GM19240 (cell line): ENCODE data around the gene EML3.
"Not testable (repeated sequence)": the region's sequence is repeated elsewhere in the genome, so short reads cannot be mapped to it uniquely, and the experiment has no call there.

Experiments used
- DNase-seq: peaks from one replicate; pipeline ENCODE4 v3.0.0; 2011; ENCODE audit warnings: low spot score; ENCODE audit not compliant: insufficient read length

EML3 gene

DNA sequence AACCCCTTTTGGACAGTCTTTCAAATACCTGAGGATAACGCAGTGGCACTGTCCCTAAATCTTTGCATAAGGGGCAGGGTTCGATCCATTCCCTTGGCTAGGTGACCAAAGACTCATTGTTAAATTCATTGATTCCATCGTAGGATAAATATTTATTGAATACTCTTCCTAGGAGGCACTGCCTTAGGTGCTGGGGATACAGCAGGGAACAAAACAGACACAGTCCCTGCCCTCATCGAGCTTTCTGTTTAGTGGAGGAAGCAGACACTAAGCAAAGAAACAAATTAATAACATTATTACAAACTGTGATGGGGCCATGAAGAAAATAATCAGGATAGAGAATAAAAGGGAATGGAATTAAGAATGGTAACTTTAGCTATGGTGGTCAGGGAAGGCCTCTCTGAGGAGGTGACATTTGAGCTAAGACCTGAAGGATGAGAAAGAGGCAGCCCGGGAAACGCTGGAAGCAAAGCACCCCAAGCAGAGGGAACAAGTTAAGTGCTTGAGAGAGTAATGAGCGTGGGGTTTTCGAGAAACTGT lies 8.5 kb upstream of the EML3 start:
- DNase-seq = no peak

DNA sequence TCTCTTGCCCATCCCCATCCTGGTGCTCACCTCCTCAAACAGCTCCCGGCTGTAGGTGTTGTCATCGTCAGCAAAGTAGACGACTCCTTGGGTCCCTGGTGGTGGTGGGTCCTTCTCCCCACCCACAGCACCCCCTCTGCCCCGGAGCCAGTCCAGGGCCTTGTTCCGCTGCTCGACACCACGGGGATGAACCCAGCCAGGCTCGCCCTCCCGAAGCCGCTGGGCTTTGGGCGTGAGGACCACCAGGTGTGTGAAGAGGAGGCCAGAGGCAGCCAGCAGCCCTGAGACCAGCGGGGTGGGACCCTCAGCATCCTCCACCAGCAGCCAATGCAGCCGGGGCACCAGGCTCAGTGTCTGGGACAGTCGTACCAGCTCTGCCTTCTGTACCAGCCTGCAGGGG lies 4.4 kb upstream of the EML3 start:
- not testable (repeated sequence) for DNase-seq

DNA sequence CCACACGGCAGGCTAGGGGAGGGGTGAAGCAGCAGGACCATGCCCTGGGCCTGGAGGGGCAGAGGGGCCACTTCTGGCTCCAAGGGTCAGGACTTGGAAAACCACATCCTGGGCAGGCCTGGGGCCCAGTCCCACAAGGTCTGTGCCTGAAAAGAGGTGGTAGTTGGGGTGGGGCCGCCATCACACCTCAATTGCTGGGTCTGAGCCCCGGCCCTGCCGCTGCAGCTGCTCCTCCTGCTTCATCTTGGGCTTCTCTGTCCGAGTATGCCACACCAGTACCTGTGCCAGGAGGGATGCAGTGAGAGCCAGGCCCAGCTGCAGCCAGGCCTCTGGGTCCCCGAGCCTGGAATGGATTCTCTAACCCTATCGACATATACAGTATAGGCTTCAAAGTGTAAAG lies 2.9 kb upstream of the EML3 start:
- DNase-seq = no peak

DNA sequence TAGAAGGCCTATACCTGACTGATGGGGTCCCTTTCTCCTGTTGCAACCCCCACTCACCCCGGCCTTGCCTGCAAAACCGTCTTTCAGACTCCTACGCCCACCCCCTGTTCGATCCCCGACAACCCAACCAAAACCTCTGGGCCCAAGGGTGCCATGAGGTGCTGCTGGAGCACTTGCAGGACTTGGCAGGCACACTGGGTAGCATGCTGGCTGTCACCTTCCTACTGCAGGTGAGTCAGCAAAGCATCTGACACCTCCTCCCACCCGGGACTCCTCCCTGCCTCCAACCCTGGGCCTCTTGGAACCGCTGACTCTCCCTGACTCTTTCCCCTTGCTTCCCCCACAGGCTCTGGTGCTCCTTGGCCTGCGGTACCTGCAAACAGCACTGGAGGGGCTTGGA lies 1.7 kb upstream of the EML3 start:
- DNase-seq = no peak

DNA sequence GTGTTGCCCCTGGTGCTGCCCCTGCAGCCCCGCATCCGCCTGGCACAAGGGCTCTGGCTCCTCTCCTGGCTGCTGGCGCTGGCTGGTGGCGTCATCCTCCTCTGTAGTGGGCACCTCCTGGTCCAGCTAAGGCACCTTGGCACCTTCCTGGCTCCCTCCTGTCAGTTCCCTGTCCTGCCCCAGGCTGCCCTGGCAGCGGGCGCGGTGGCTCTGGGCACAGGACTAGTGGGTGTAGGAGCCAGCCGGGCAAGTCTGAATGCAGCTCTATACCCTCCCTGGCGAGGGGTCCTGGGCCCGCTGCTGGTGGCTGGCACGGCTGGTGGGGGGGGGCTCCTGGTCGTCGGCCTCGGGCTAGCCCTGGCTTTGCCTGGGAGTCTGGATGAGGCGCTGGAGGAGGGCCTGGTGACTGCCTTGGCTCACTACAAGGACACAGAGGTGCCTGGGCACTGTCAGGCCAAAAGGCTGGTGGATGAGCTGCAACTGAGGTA lies 760 bp upstream of the EML3 start:
- no peak for DNase-seq

DNA sequence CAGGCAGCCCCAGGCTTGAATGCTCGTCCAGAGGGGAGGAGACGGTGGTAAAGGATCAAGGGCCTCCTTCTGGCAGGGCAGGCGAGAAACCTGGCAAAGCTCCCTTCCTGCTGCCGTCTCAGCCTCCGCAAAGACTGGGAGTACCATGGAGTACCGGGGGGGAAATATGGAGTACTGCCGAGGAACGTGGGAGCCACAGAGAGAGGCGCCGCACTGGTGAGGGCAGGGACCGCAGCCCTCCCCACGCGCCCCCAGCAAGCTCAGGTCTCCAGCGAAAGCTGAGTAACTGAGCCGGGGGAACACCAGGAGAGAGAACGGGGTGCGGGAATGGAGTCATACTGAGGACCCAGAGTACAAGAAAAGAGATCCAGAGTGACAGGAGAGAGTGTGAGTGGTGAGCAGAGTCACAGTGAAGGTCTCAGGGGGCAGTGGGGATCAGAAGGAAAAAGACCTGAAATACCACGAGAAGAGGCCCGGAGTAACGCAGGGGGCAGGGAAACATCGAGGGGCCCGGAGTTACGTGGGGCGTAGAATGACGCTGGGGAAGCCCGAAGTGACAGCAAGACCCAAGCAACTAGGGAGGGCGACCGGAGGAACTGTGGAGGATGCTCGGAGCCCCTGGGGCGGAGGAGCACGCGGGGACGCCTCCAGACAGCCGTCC lies 740 bp downstream of the EML3 start:
- peak; percentile 36 for DNase-seq

DNA sequence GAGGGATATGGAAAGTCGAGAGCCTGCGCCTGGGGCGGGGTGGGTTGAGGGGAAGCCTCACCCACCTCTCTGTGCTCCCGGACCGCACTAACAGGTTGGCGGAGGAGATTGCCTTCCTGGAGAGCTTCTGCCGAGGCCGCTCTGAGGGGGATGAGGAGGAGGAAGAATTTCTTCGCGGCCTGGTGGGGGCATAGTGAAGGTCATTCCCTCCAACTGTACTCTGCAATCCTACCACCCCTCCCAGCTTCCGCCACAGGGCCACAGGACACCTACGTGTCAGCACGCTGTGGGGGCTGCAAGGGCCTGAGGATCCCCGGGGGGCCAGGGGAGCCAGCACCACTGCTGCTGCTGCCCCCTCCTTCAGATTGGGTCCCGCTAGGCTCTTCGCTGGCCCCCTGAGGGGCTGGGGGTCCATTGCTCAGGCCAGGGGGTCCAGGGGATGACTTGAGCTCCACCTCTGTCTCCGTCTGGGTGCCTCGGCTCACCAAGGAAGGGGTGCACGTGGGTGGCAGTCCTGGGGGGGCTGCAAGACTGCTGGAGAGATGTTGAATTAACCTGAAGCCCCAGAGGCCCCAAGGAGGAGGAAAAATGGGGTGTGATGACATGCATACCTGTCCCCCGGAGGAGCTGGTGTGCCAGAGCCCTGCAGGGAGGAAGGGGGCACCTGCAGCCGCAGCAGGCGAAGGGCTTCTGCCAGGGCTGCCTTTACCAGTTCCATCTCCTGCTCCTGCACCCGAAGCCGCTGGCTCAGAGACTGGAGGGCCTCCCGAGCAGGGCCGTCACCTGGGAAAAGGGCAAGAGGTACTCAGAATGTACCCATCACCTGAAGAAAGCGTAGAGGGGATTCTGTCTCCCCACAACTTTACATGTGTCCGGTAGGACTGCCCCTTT lies 1.5 kb downstream of the EML3 start:
- no peak for DNase-seq

DNA sequence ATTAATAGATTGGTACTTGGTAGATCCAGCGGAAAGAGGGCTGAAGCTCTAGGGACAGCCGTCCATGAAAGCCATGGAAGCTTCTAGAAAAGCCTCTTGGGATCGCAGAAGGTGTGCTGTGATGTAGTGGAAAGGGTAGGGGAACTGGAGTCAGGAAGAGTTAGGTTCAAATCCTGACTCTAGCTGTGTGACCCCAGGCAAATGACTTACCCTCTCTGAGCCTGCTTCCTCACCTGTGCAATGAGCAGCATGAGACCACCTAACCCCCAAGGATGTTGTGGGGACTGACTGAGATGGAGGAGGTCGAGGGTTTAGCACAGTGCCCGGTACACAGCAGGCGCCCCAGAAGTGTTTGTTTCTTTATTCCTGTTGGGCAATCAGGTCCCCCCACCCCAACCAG lies 2.2 kb downstream of the EML3 start:
- no peak for DNase-seq

DNA sequence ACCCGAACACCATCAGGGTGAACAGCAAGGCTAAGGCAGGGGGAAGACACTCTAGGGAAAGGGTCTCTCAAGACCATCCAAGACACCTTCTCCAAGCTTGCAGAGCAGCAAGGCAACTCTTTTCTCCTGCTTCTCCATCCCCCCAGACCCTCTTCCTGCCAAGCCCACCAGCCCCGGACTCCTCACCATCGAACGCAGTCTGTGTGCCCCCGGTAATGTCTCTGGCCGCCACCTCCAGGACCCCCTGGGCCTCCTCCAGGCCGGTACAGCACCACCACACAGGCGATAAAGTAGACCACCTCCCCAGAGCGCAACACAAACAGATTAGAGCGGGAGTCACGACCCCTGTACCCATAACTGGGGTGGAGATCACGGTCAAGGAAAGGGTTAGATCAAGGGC lies 3.8 kb downstream of the EML3 start:
- DNase-seq = no peak

DNA sequence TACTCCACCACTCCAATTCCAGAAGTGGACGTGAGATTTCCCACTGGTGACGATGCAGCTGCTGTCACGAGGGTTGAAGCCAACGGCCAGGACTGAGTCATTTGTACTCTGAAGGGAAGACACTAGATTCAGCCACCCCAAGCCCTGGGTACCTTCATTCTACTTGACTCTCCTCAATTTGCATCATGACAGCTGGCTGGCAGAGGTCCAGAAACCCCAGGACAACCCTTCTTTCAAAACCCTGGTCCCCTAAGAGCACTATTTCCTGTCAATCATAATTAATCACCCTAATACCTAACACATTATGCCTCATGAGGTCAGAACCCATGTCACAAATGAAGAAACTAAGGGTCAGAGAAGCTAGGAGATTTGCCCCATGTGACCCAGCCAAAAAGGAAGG lies 4.9 kb downstream of the EML3 start:
- no peak for DNase-seq

DNA sequence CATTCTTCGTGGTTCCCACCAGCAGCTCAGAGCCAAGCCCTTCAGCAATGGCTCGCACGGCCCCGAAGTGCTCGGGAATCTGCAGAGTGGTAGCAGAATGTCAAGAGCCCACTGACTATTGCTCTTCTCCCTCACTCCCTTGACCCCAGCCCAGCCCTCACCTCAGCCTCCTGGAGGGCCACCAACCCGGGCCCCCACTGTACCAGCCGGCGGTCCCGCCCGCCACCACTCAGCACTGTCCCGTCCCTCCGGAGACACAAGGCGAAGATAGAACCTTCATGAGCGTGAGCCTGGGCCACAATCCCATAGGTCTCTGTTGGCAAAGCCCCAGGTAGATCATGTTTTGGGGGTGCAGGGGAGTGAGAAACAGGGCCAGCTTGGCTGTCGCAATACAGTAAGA lies 6.7 kb downstream of the EML3 start:
- no peak for DNase-seq

DNA sequence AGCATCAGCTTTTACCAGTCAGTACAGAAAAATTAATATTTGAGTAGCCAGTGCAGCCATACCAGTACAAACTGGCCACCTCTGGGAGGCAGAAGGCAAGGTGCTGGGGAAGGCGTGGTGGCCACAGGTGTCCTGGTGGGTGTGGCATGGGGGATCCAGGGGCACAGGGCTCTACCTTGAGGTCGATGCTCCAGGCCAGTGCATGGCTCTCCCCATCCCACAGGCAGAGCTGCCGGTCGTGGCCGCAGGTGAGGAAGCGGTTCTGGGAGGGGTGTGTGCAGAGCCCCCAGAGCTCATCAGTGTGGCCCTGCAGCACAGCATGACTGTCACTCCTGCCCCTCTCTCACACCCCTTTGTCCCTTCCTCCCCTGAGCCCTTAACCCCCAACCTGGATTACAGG lies 7.1 kb downstream of the EML3 start:
- DNase-seq = no peak

DNA sequence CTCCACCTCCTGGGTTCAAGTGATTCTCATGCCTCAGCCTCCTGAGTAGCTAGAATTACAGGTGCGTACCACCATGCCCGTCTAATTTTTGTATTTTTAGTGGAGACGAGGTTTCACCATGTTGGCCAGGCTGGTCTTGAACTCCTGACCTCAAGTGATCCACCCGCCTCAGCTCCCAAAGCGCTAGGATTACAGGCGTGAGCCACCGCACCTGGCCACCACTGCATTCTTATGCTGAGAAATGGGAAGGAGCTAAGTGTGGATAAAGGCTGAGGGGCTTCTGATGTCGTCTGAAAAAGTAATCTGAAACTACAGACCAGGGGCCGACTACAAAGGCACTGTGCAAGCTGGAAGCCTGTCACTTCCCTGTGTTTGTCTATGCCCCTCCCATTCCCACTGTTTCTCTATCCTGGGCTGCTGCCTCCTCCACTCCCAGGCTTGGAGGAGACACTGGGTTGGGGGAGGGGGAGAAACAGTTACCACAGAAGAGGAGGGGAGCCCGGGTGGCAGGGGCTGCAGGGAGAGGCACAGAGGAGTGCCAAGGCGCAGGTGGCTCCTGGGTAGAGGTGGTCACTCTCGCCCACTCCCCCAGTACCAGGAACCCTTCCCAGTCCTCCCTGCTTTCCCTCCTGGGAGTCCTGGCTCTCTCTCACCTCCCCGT lies 8.0 kb downstream of the EML3 start:
- no peak for DNase-seq

DNA sequence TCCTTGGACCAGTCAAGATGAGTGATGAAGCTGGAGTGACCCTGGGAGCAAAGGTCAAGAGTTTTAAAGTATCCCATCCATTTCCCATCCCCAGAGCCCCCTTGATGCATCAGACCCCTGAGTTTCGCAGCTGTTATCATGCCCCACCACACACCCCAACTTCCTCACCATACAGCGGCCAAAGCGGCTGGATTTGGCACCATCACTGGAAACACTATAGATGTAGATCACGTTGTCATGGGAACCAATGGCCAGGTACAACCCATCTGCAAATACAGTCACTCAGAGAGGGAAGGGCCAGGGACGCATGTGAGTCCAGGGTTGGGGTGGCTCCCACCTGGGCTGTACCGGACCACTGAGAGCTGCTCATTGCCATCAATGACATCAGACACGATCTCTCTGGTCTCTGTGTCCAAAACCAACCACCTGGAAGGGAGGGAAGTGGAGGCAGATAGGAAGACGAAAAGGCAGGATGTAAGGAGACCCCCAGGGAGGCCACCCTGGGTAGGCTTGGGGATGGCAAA lies 8.7 kb downstream of the EML3 start:
- DNase-seq = no peak

DNA sequence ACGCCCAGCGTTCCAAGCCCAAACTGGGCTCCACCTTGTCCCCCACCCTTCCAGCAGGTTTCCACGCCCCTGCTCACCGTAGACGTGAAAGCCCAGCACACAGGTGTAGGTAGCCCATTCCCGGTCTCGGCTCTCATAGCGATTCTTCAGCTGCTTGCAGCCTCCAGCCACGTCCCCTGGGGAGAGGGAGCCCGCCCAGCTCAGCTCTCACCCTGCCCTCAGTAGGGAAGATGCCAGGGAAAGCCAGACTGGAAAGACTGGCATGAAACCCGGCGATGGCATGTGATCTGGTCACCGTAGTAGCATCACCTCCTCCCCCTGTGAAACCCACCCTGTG lies 9.5 kb downstream of the EML3 start:
- DNase-seq = no peak

DNA sequence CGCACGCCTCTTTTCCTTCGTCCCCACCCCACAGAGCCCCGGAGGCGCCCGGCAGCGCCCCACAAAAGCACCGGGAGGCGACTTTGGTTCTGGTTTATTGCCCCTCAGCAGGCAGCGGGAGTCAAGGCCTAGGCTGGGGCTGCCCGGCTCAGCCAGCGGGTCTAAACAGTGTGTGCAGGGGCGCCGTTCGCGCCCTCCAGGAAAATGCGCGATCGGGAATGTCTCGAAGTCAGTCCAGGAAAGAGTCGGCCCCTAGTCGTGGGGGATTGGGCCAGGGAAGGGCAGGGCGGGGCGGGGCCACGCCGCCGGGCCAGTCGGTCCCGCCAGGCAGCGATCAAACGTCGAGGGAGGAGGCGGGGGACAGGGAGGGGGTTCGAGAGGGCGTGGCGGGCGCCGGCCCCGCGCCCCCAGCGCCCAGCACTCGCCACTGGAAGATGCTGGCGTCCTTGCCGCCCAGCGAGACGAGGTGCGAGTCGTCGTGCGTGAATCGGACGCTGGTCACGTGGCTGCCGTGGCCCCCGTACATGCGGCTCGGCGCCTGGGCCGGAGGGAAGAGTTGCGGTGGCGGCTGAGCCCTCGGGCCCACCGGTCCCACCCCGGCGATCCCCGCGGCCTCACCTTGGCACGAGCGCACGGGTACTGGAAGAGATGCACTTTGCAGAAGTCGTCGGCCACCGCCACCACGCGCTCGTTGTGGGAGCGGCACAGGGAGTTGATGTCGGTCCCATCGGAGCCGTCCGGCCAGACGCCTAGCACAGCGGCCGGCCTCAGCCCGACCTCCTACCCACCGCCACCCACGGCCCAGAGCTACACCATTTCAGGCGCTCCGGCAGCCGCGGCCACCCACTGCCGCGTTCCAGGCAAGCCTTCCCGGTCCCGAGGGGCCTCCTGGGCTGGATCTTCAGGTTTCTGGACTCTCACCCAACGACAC lies 10.2 kb downstream of the EML3 start:
- DNase-seq = no peak

DNA sequence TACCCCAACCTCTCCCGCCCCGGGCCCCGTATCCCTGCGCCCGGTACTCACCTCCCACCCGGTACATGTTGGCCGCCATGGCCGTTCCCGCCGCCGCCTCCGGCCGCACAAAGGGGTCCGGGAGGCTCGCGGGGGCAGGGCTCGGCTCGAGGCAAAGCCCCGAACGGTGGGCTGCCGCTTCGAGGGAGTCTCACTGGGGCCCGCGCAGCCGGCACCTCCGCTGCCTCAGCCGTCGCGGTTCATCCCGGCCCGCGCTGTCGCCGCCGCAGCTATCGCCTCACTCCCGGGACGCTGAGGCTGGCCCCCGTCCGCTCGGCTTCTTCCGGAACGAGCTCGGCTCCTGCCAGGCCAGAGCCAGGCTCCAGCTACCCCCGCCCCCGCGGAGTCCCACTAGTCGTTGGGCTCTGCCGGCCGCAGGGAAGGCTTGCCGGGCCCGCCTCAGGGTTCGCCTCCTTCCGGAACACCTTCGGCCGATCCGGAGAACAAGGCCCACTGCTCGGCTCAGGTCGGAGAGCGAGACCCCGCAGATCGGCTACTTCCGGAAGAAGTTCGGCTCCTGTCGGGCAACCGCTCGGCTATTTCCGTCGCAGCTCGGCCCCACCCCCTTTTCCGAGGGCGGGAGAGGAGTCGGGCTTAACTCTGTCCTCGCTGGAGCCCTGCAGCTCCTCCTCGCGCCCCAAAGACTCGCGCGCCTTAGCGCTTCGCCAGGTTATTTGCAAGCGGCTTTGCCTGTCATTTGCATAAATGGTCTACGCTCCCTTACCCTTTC lies 11.0 kb downstream of the EML3 start, which contains the start of gene MTA2:
MTA2 (minus strand) TSS at position 494 of the 769 bp plus-strand sequence; CDS start at position 79, 415 bp downstream.
- peak; percentile 86 for DNase-seq

DNA sequence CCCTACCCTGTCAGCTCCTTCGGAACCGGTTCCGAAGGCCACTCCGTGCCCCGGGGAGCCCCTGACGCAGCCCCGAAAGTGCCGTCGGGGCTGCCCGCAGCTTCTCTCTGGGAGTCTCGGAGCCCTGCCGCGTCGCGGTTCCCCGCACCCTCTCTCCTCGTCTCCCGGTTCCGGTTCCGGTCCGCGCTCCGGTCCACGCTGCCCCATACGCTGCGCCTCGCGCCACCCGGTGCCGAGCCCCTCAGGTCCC lies 11.5 kb downstream of the EML3 start:
- DNase-seq = no peak

DNA sequence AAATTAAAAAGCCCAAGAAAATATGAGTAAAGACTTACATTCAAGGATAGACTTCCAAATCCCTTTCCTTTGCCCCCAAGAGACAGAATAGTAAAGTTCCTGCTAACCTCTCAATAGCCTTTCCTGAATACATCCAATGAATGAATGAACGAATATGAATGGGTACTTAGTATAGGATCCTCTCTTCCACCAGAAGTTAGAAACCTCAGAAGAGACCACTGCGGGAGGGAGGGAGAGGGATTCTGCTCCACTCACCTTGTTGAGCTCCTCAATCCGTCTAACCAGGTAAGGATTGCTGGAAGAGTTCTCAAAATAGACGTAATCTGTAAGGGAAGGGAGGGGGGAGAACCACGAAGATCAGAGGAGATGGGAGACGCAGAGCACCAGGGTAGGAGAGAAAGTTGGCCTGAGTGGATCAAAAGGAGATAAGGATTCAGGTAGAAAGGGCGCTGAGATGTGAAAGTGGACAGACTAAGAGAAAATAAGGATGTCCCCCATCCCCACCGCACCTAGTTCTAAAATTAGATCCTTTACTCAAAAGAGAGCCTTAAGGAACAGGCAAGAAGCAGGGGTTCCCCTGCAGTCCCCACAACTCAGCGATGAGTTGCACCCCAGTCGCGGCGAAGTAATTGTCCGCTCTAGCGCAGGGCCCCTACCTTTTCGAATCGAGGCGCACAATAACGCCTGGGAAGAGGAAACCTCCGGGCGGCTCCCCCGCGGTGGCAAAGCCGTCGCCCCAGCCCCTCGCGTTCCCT lies 12.0 kb downstream of the EML3 start:
- DNase-seq = no peak
